CD4-positive, CD25-positive, alpha-beta regulatory T cell (primary cell): ENCODE measurements around the gene LENG8. TPM values are rescaled to one million over a fixed set of nuclear protein-coding genes. Genes with fewer than 3 reads are reported as not detected.

Experiments used
- ATAC-seq, 2 donors: fragments of 150-1000 bp; cut with Tn5 transposase; one replicate each; pipeline ENCODE4 v1.10.0; 2021; ENCODE audit warnings: low read depth in 2 of 2, moderate number of reproducible peaks in 2 of 2, moderate library complexity in 1 of 2
- DNase-seq, 3 donors: peaks; one replicate each; pipeline versions ENCODE4 v3.0.0 to v3.0.0-alpha.2; 2012 to 2022; ENCODE audit warnings: mixed read lengths in 1 of 3
- H3K27ac ChIP-seq: one replicate; pipeline ENCODE4 v1.7.0; 2013; ENCODE audit warnings: mild to moderate bottlenecking, low read length; ENCODE audit not compliant: insufficient read depth, poor library complexity, severe bottlenecking
- H3K27me3 ChIP-seq: one replicate; pipeline ENCODE4 v1.7.0; 2013; ENCODE audit warnings: low read length; ENCODE audit not compliant: control insufficient read depth, insufficient read depth
- H3K36me3 ChIP-seq: one replicate; pipeline ENCODE4 v1.7.0; 2013; ENCODE audit warnings: mild to moderate bottlenecking, low read length, moderate library complexity; ENCODE audit not compliant: control insufficient read depth, insufficient read depth
- H3K4me1 ChIP-seq: 2 replicates; pipeline ENCODE4 v1.7.0; 2013; ENCODE audit warnings: mild to moderate bottlenecking, low read length; ENCODE audit not compliant: insufficient read depth, control insufficient read depth, poor library complexity, severe bottlenecking
- H3K4me3 ChIP-seq: one replicate; pipeline ENCODE4 v1.7.0; 2013; ENCODE audit warnings: low read depth, mild to moderate bottlenecking, low read length, moderate library complexity
- H3K9me3 ChIP-seq, 2 experiments: 1 replicate in 1 of 2; 2 replicates in 1 of 2; pipeline ENCODE4 v1.7.0; 2013; ENCODE audit warnings: low read length in 2 of 2, mild to moderate bottlenecking in 1 of 2, moderate library complexity in 1 of 2; ENCODE audit not compliant: control insufficient read depth in 2 of 2
- H3K27ac Mint-ChIP-seq, 3 donors: one replicate each; pipeline ENCODE4 v1.8.0; 2020 to 2022; ENCODE audit warnings: mild to moderate bottlenecking in 3 of 3, mixed read lengths in 3 of 3, moderate library complexity in 2 of 3
- H3K27me3 Mint-ChIP-seq: one replicate; pipeline ENCODE4 v1.8.0; 2022; ENCODE audit warnings: mild to moderate bottlenecking, mixed read lengths
- H3K36me3 Mint-ChIP-seq: one replicate; pipeline ENCODE4 v1.8.0; 2020; ENCODE audit warnings: mixed read lengths
- H3K4me1 Mint-ChIP-seq, 4 donors: one replicate each; pipeline ENCODE4 v1.8.0; 2020 to 2022; ENCODE audit warnings: mixed read lengths in 4 of 4, mild to moderate bottlenecking in 1 of 4
- H3K4me3 Mint-ChIP-seq, 4 donors: one replicate each; pipeline ENCODE4 v1.8.0; 2020 to 2022; ENCODE audit warnings: mild to moderate bottlenecking in 4 of 4, mixed read lengths in 4 of 4, moderate library complexity in 3 of 4
- H3K9me3 Mint-ChIP-seq, 7 donors: one replicate each; pipeline ENCODE4 v1.8.0; 2020 to 2022; ENCODE audit warnings: mixed read lengths in 7 of 7, mild to moderate bottlenecking in 3 of 7, moderate library complexity in 2 of 7
- polyA plus RNA-seq, 4 donors: library from polyadenylated mRNA; unstranded; fragments of 300-500 nt; fragmentation: Illumina TruSeq; gene quantifications; one replicate each; pipeline ENCODE4 v1.2.3, GENCODE V29; 2021
- total RNA-seq: library from RNA; stranded (reverse); gene quantifications from one replicate; pipeline ENCODE4 v1.2.3, GENCODE V29; 2022

The LENG8 gene
- total RNA-seq (558 TPM), polyA plus RNA-seq (1 to 10 TPM; 3.9 to 8.6 (median 6.1) TPM)

GRCh38 chr19:54448774-54449700, at the start of gene LENG8:
Gene LENG8 (plus strand): TSS chr19:54449199. CDS start chr19:54451345, 2,146 bp downstream.
- DNase-seq (peak; percentile 96 to 99 (median 99)), ATAC-seq (peak; percentile 92 to 94)
- peaks cover 46% of the 10 kb centered on the region for H3K4me1 ChIP-seq
- H3K27me3 Mint-ChIP-seq, result peaks cover 11% of the 10 kb centered on the region
- peaks cover 44% of the 10 kb centered on the region for H3K36me3 ChIP-seq
- H3K4me1 Mint-ChIP-seq, result peaks cover 5 to 69% (median 37%) of the 10 kb centered on the region in 4 donors
- peak within 1 kb of the TSS; percentile 97 for H3K27ac ChIP-seq
- peak within 1 kb of the TSS; percentile 98 to 100 (median 100) for H3K27ac Mint-ChIP-seq
- no peaks in the 10 kb centered on the region for H3K27me3 ChIP-seq
- H3K9me3 ChIP-seq, result no peaks in the 10 kb centered on the region
- H3K4me3 Mint-ChIP-seq, result peak within 1 kb of the TSS; percentile 93 to 98 (median 97)
- H3K9me3 Mint-ChIP-seq, result peaks cover 0 to 4% (median 0%) of the 10 kb centered on the region in 7 donors
- peak within 1 kb of the TSS; percentile 92 for H3K4me3 ChIP-seq
- H3K36me3 Mint-ChIP-seq, result peaks cover 21% of the 10 kb centered on the region

GRCh38 chr19:54400913-54401312, 48.1 kb upstream of the LENG8 start:
- peaks cover 16% of the 10 kb centered on the region for H3K27me3 Mint-ChIP-seq
- H3K4me1 Mint-ChIP-seq, result no peaks in the 10 kb centered on the region
- Histone ChIP-seq H3K9me3 (no peaks in the 10 kb centered on the region), H3K4me3 (no peak overlapping the region), H3K4me1 (no peaks in the 10 kb centered on the region), H3K27ac (no peak overlapping the region), H3K27me3 (no peaks in the 10 kb centered on the region), H3K36me3 (no peaks in the 10 kb centered on the region)
- H3K27ac Mint-ChIP-seq, result no peak overlapping the region
- H3K9me3 Mint-ChIP-seq, result peaks cover 0 to 2% (median 0%) of the 10 kb centered on the region in 7 donors
- H3K4me3 Mint-ChIP-seq, result no peak overlapping the region
- DNase-seq (no peak), ATAC-seq (no peak)
- no peaks in the 10 kb centered on the region for H3K36me3 Mint-ChIP-seq

GRCh38 chr19:54403054-54403453, 45.9 kb upstream of the LENG8 start:
- no peak for ATAC-seq

GRCh38 chr19:54405628-54406027, 43.4 kb upstream of the LENG8 start:
- Mint-ChIP-seq H3K36me3 (no peaks in the 10 kb centered on the region), H3K27me3 (peaks cover 15% of the 10 kb centered on the region), H3K4me3 (no peak overlapping the region), H3K9me3 (peaks cover 0 to 7% (median 0%) of the 10 kb centered on the region in 7 donors), H3K4me1 (peaks cover 0 to 3% (median 0%) of the 10 kb centered on the region in 4 donors), H3K27ac (no peak overlapping the region)
- Histone ChIP-seq H3K27ac (no peak overlapping the region), H3K27me3 (no peaks in the 10 kb centered on the region), H3K4me3 (no peak overlapping the region), H3K36me3 (no peaks in the 10 kb centered on the region), H3K4me1 (no peaks in the 10 kb centered on the region), H3K9me3 (peaks cover 0 to 8% of the 10 kb centered on the region in 2 experiments)
- ATAC-seq, result no peak
- DNase-seq, result no peak

More at GRCh38 chr19:54403054-54403453, 45.9 kb upstream of the LENG8 start:
- Mint-ChIP-seq H3K27me3 (peaks cover 11% of the 10 kb centered on the region), H3K9me3 (peaks cover 0 to 5% (median 0%) of the 10 kb centered on the region in 7 donors), H3K36me3 (no peaks in the 10 kb centered on the region), H3K4me3 (no peak overlapping the region), H3K27ac (no peak overlapping the region), H3K4me1 (peaks cover 0 to 3% (median 0%) of the 10 kb centered on the region in 4 donors)
- Histone ChIP-seq H3K4me3 (no peak overlapping the region), H3K9me3 (peaks cover 0 to 4% of the 10 kb centered on the region in 2 experiments), H3K36me3 (no peaks in the 10 kb centered on the region), H3K27ac (no peak overlapping the region), H3K27me3 (no peaks in the 10 kb centered on the region), H3K4me1 (no peaks in the 10 kb centered on the region)
- DNase-seq, result no peak

GRCh38 chr19:54407780-54408179, 41.2 kb upstream of the LENG8 start:
- H3K9me3 ChIP-seq, result peaks cover 0 to 8% of the 10 kb centered on the region in 2 experiments
- Mint-ChIP-seq H3K27me3 (peaks cover 15% of the 10 kb centered on the region), H3K27ac (peak overlapping the region; percentile 32 to 88 (median 82)), H3K4me3 (no peak overlapping the region), H3K36me3 (no peaks in the 10 kb centered on the region), H3K9me3 (peaks cover 0 to 9% (median 0%) of the 10 kb centered on the region in 7 donors), H3K4me1 (peaks cover 0 to 3% (median 0%) of the 10 kb centered on the region in 4 donors)
- H3K4me3 ChIP-seq, result no peak overlapping the region
- no peaks in the 10 kb centered on the region for H3K27me3 ChIP-seq
- DNase-seq (no peak), ATAC-seq (no peak)
- no peak overlapping the region for H3K27ac ChIP-seq
- no peaks in the 10 kb centered on the region for H3K4me1 ChIP-seq
- H3K36me3 ChIP-seq, result no peaks in the 10 kb centered on the region

GRCh38 chr19:54408456-54409026, 40.5 kb upstream of the LENG8 start:
- Histone ChIP-seq H3K9me3 (peaks cover 0 to 8% of the 10 kb centered on the region in 2 experiments), H3K36me3 (no peaks in the 10 kb centered on the region), H3K27ac (no peak overlapping the region), H3K4me1 (no peaks in the 10 kb centered on the region), H3K27me3 (no peaks in the 10 kb centered on the region), H3K4me3 (no peak overlapping the region)
- Mint-ChIP-seq H3K9me3 (peaks cover 0 to 9% (median 0%) of the 10 kb centered on the region in 7 donors), H3K4me1 (peaks cover 0 to 3% (median 0%) of the 10 kb centered on the region in 4 donors), H3K27ac (peak overlapping the region in 2 of 3 donors; percentile 32 to 86), H3K4me3 (no peak overlapping the region), H3K27me3 (peaks cover 15% of the 10 kb centered on the region), H3K36me3 (no peaks in the 10 kb centered on the region)
- no peak for DNase-seq
- ATAC-seq, result no peak

GRCh38 chr19:54411033-54411432, 38.0 kb upstream of the LENG8 start:
- Histone ChIP-seq H3K27me3 (peaks cover 9% of the 10 kb centered on the region), H3K27ac (no peak overlapping the region), H3K4me1 (peaks cover 7% of the 10 kb centered on the region), H3K36me3 (no peaks in the 10 kb centered on the region), H3K9me3 (peaks cover 0 to 8% of the 10 kb centered on the region in 2 experiments), H3K4me3 (no peak overlapping the region)
- no peak for ATAC-seq
- peak overlapping the region in 1 of 4 donors; percentile 71 for H3K4me3 Mint-ChIP-seq
- no peak overlapping the region for H3K27ac Mint-ChIP-seq
- H3K27me3 Mint-ChIP-seq, result peaks cover 12% of the 10 kb centered on the region
- DNase-seq, result no peak
- peaks cover 0 to 6% (median 1%) of the 10 kb centered on the region in 4 donors for H3K4me1 Mint-ChIP-seq
- peaks cover 0 to 10% (median 3%) of the 10 kb centered on the region in 7 donors for H3K9me3 Mint-ChIP-seq
- peaks cover 5% of the 10 kb centered on the region for H3K36me3 Mint-ChIP-seq
